Sigmoid colon (tissue), 4 donors: ENCODE data around the gene CCT4.
"Not testable (repeated sequence)": the region's sequence is repeated elsewhere in the genome, so short reads cannot be mapped to it uniquely, and the experiment has no call there.

Source experiments
- POLR2AphosphoS5 ChIP-seq, 4 donors: sonication (generic); formaldehyde crosslinking; IDR thresholded peaks; one replicate each; pipeline ENCODE4 v1.6.1; 2017; ENCODE audit warnings: antibody characterized with exemption in 4 of 4
- TF ChIP-seq, protein P1 (sequence below), 4 experiments: fragments of 450-650 bp in 3 of 4; fragments of 200-600 bp in 1 of 4; IDR thresholded peaks; one replicate each; pipeline ENCODE4 v1.5.1; 2016 to 2019; ENCODE audit warnings: antibody characterized with exemption in 4 of 4, mild to moderate bottlenecking in 3 of 4, moderate library complexity in 2 of 4

- TF ChIP-seq, protein P1, sequence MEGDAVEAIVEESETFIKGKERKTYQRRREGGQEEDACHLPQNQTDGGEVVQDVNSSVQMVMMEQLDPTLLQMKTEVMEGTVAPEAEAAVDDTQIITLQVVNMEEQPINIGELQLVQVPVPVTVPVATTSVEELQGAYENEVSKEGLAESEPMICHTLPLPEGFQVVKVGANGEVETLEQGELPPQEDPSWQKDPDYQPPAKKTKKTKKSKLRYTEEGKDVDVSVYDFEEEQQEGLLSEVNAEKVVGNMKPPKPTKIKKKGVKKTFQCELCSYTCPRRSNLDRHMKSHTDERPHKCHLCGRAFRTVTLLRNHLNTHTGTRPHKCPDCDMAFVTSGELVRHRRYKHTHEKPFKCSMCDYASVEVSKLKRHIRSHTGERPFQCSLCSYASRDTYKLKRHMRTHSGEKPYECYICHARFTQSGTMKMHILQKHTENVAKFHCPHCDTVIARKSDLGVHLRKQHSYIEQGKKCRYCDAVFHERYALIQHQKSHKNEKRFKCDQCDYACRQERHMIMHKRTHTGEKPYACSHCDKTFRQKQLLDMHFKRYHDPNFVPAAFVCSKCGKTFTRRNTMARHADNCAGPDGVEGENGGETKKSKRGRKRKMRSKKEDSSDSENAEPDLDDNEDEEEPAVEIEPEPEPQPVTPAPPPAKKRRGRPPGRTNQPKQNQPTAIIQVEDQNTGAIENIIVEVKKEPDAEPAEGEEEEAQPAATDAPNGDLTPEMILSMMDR (IDR thresholded peaks at IDR 0.05): not testable (repeated sequence)
- not testable (repeated sequence) for TF ChIP-seq POLR2AphosphoS5 (IDR thresholded peaks at IDR 0.05)
Measured at GRCh38 chr2:61851270-61851669, 37.2 kb downstream of the CCT4 start.
